GDM1 (cell line): ENCODE data around the gene KRTAP10-1.
"Not testable (repeated sequence)": the region's sequence is repeated elsewhere in the genome, so short reads cannot be mapped to it uniquely, and the experiment has no call there.

Experiments used
- DNase-seq: peaks from one replicate; lab custom pipeline; 2025; lab: John Stamatoyannopoulos, UW

The KRTAP10-1 gene

GRCh38 chr21:44515359-44516165 lies 24.4 kb downstream of the KRTAP10-1 start:
- no peak for DNase-seq

- no peak for DNase-seq
Observed at GRCh38 chr21:44514746-44515358, 25.1 kb downstream of the KRTAP10-1 start.

GRCh38 chr21:44514218-44514520 lies 25.8 kb downstream of the KRTAP10-1 start:
- no peak for DNase-seq

GRCh38 chr21:44513389-44514217 lies 26.4 kb downstream of the KRTAP10-1 start:
- DNase-seq, result no peak

- no peak for DNase-seq
Observed at GRCh38 chr21:44512496-44513388, 27.3 kb downstream of the KRTAP10-1 start.

DNA sequence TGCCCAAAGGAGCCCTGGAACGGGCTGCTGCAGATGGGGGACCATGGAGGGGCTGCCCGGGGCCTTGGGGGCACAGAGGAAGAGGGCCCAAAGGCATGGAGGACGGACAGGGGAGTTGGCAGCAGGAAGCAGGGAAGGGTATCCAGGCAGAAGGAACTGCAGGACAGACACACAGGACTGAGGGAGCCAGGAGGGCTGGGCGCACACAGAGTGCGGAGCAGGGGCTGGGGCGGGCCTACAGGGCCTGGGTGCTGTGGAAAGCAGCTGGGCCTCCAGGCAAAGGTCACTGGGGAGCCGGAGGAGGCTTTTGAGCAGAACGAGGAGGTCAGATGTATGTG lies 28.1 kb downstream of the KRTAP10-1 start:
- DNase-seq, result no peak

GRCh38 chr21:44511219-44511937 lies 28.6 kb downstream of the KRTAP10-1 start:
- no peak for DNase-seq

- DNase-seq, result peak; percentile 50
Observed at GRCh38 chr21:44510508-44511218, 29.3 kb downstream of the KRTAP10-1 start.

GRCh38 chr21:44510109-44510507 lies 29.9 kb downstream of the KRTAP10-1 start:
- DNase-seq, result no peak

- DNase-seq, result no peak
Observed at GRCh38 chr21:44509539-44509938, 30.5 kb downstream of the KRTAP10-1 start.

DNA sequence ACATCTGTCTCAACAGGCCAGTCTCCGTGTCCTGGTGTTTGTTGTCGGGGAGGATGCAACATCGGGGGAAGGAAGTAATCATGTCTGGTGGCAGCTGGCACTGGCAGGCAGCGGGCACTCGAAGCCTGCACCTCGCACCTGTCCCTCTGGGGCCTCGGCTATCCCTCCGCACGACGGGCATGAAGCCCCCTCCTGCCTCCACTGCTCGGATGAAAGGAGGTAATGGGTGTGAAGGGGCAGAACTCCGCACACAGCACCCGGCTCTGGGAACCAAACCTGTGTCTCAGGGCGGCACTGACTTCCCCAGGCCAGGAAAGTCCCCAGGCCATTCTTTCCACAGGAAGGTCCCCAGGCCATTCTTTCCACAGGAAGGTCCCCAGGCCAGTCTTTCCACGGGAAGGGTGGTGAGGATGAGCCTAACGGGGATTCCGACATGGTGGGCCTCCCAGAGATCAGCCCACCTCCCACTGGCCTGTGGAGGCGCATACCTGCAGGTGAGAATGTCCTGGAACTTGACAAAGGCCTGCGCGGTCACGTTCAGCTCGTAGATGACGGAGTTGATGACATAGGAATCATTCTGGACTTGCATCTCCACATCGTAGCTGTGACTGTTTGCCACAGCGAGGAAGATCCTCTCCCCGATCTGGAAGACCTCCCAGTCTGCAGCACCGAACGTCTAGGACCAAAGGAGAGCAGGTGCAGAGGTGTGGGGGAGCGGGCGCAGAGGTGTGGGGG lies 31.1 kb downstream of the KRTAP10-1 start:
- no peak for DNase-seq

DNA sequence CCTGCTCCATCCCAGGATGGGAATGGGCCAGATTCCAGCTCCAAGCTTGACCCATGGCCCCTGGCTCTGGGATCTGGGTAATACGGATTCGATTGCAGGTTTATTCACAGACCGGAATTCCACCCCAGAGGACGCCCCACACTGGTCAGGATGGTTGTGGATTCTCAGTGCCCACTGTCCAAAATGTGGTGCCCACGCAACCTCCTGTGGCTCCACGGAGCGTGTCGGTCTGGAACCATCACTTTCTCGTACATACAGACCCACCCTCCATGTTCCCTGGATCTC lies 31.6 kb downstream of the KRTAP10-1 start:
- no peak for DNase-seq

GRCh38 chr21:44507673-44508425 lies 32.1 kb downstream of the KRTAP10-1 start:
- DNase-seq, result no peak

DNA sequence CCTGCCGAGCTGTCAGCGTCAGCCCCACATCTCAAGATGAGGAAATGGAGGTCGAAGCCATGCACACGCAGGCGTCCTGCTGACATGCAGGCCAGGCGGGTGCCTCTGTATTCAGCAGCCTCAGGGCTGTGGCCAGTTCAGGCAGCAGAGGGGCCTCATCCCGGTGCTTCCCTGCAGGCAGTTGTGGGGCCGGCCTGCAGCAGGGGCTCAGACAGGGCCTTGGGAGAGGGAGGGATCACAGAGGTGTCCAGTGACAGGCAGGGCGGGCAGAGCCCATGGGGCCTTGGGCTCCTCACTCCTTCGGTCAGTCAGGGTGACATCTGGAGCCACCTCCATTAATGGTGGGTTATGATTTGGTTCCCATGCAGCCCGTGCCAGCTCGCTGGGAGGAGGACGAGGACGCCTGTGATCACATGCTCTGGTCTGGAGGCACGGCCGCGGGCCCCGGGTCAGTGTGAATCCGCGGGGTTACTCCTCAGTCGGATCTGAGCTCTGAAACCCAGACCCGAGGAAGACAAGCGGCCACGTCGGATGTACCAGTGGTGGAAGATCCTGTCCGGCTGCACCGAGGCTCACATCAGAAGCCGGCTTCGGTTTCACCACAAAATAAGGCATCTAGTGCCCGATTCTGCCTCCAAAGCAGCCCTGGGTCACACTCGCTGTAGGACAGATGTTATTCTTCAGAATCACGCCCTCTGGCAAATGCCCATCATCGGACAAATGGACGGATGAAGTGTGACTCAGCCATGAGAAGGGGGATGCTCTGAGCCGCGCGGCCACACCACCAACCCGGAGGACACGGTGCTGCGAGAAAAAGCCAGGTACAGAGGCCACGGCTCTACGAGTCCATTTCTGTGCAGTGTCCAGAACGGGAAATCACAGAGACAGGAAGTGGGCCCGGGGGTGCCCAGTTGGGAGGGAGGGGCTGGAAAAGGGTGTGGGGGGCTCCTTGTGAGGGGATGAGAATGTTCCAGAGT lies 33.4 kb downstream of the KRTAP10-1 start:
- DNase-seq, result no peak

DNA sequence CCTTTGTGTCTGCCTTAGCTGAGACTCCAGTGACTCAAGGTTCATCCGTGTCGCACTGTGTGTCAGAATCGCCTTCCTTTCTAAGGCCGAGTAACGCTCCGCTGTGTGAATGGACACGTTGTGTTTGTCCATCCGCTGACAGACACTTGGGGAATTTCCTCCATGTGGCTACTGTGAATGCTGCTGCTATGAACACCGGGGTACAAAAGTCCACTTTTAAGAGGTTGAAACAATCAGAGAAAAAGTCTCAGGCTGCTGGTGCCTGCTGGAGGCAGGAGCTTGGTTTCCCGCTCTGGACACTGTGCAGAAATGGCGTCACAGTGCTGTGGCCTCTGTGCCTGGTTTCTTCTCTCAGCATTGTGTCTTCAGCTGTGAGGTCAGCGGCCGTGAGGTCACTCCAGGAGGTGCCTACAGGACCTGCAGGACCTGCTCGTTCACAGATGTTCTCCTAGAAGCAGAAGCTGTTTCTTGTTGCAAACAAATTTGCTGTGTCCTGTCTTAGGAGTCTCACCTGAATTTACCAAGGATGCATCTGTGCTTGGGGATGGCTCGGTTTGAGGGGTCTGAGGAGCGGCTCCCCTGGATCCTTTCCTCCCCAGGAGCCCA lies 34.2 kb downstream of the KRTAP10-1 start:
- DNase-seq, result no peak

DNA sequence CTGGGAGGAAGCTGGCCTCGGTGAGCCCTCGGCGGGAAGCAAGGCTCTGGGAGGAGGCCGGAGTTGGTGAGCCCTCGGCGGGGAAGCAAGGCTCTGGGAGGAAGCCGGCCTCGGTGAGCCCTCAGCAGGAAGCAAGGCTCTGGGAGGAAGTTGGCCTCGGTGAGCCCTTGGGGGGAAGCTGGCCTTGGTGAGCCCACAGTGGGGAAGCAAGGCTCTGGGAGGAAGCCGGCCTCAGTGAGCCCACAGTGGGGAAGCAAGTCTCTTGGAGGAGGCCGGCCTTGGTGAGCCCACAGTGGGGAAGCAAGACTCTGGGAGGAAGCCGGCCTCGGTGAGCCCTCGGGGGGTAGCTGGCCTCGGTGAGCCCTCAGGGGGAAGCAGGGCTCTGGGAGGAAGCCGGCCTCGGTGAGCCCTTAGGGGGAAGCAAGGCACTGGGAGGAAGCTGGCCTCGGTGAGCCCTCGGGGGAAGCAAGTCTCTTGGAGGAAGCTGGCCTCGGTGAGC lies 36.0 kb downstream of the KRTAP10-1 start:
- no peak for DNase-seq

DNA sequence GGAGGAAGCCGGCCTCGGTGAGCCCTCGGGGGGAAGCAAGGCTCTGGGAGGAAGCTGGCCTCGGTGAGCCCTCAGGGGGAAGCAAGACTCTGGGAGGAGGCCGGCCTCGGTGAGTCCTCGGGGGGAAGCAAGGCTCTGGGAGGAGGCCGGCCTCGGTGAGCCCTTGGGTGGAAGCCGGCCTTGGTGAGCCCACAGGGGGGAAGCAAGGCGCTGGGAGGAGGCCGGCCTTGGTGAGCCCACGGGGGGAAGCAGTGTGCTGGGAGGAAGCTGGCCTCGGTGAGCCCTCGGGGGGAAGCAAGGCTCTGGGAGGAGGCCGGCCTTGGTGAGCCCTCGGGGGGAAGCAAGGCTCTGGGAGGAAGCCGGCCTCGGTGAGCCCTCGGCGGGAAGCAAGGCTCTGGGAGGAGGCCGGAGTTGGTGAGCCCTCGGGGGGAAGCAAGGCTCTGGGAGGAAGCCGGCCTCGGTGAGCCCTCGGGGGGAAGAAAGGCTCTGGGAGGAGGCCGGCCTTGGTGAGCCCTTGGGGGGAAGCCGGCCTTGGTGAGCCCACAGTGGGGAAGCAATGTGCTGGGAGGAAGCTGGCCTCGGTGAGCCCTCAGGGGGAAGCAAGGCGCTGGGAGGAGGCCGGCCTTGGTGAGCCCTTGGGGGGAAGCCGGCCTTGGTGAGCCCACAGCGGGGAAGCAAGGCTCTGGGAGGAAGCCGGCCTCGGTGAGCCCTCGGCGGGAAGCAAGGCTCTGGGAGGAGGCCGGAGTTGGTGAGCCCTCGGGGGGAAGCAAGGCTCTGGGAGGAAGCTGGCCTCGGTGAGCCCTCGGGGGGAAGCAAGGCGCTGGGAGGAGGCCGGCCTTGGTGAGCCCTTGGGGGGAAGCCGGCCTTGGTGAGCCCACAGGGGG lies 36.7 kb downstream of the KRTAP10-1 start:
- not testable (repeated sequence) for DNase-seq
